Prostate gland (tissue), 2 donors: ENCODE data around the gene OTUD6A. TPM values are rescaled to one million over a fixed set of nuclear protein-coding genes. Genes with fewer than 3 reads are reported as not detected.

ENCODE experiments used
- DNase-seq: peaks from one replicate; pipeline ENCODE4 v3.0.0-alpha.2; 2019; ENCODE audit warnings: low spot score
- H3K27ac ChIP-seq, 2 donors: fragments of 200-600 bp; sonication (generic); 2 replicates each; pipeline ENCODE4 v1.5.1; 2017 to 2019
- H3K27me3 ChIP-seq: fragments of 200-600 bp; sonication (generic); replicated peaks from 2 replicates; pipeline ENCODE4 v1.5.1; 2019; ENCODE audit not compliant: insufficient read depth
- H3K36me3 ChIP-seq, 2 donors: fragments of 200-600 bp; sonication (generic); 1 replicate in 1 of 2; 2 replicates in 1 of 2; pipeline versions ENCODE4 v1.5.1 to v1.8.1; 2017 to 2019
- H3K4me1 ChIP-seq: fragments of 200-600 bp; sonication (generic); replicated peaks from 2 replicates; pipeline ENCODE4 v1.5.1; 2019
- H3K4me3 ChIP-seq, 2 donors: fragments of 200-600 bp; sonication (generic); 2 replicates each; pipeline ENCODE4 v1.5.1; 2017 to 2019
- H3K9me3 ChIP-seq: fragments of 200-600 bp; sonication (generic); 2 replicates; pipeline ENCODE4 v1.5.1; 2017
- POLR2A ChIP-seq: fragments of 450-650 bp; IDR thresholded peaks from one replicate; pipeline ENCODE4 v1.6.1; 2016; ENCODE audit warnings: antibody characterized with exemption, mild to moderate bottlenecking
- POLR2AphosphoS5 ChIP-seq: sonication (generic); formaldehyde crosslinking; IDR thresholded peaks from one replicate; pipeline ENCODE4 v1.6.1; 2017; ENCODE audit warnings: antibody characterized with exemption
- WGBS: methylation state at CpG from one replicate; pipeline ENCODE4 v1.1.5; 2018; 5-methylcytosine and 5-hydroxymethylcytosine counted together
- intact Hi-C: fragments of 100-400 bp; cut with DNase I; formaldehyde crosslinking; loops from one replicate; pipeline ENCODE4 v1.14.2; 2022
- total RNA-seq, 2 donors: library from RNA; depleted of rRNA; stranded (reverse); fragments of >200 nt; gene quantifications; one replicate each; pipeline ENCODE4 v1.1.0, GENCODE V29; 2016
- TF ChIP-seq, protein P1 (sequence below), 4 experiments: fragments of 200-600 bp in 2 of 4; fragments of 450-650 bp in 2 of 4; sonication (generic) in 2 of 4; IDR thresholded peaks; 1 replicate in 3 of 4; 2 replicates in 1 of 4; pipeline ENCODE4 v1.5.1; 2016 to 2019; ENCODE audit warnings: antibody characterized with exemption in 4 of 4, mild to moderate bottlenecking in 2 of 4, moderate library complexity in 2 of 4

Gene OTUD6A
- total RNA-seq, 2 donors from 2014 or later: 1.1 TPM; not detected in 1

DNA sequence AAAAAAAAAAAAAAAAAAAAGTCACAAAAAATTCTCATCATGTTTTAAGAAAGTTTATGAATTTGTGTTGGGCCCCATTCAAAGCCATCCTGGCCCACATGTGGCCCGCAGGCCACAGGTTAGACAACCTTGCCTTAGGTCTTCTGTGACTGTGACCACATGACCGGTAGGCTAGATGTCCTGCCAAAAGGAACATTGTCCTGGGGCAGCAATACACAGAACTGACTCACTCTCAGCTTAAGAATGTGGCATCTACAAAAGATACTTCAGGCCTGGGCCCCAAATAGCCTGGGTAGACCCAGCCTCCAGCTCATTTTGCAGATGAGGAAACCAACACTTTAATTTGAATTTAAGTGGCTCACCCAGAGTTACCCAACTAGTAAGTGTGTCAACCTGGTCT lies 22.5 kb upstream of the OTUD6A start:
- Histone ChIP-seq H3K27ac (no peak overlapping the region), H3K4me3 (no peak overlapping the region), H3K4me1 (no peaks in the 10 kb centered on the region), H3K9me3 (no peaks in the 10 kb centered on the region), H3K36me3 (no peaks in the 10 kb centered on the region), H3K27me3 (no peaks in the 10 kb centered on the region)
- intact Hi-C loops: no loop called here
- 90% methylated on average over 2 of the region's 2 CpGs for WGBS
- TF ChIP-seq, protein P1, sequence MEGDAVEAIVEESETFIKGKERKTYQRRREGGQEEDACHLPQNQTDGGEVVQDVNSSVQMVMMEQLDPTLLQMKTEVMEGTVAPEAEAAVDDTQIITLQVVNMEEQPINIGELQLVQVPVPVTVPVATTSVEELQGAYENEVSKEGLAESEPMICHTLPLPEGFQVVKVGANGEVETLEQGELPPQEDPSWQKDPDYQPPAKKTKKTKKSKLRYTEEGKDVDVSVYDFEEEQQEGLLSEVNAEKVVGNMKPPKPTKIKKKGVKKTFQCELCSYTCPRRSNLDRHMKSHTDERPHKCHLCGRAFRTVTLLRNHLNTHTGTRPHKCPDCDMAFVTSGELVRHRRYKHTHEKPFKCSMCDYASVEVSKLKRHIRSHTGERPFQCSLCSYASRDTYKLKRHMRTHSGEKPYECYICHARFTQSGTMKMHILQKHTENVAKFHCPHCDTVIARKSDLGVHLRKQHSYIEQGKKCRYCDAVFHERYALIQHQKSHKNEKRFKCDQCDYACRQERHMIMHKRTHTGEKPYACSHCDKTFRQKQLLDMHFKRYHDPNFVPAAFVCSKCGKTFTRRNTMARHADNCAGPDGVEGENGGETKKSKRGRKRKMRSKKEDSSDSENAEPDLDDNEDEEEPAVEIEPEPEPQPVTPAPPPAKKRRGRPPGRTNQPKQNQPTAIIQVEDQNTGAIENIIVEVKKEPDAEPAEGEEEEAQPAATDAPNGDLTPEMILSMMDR (IDR thresholded peaks at IDR 0.05): no peak
- TF ChIP-seq POLR2AphosphoS5 (no peak), POLR2A (no peak)
- DNase-seq: no peak

DNA sequence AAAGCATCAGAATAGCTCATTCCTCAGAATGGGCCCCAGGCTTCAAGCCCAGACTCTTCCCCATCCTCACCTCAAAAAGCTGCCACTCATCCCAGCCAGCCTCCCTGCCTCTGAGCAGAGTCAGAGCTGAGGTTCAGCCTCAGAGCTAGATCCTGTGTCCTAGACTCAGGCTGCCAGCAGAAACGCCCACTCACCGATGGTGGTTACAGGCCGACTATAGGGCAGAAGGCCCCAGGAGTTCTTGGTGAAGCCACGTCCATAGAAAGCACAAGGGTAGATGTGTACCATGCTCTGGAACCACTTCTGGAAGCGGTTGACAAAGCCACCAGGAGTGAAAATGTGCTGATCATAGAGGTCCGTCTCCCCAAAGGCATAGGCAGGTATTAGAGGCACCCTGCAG lies 20.3 kb upstream of the OTUD6A start:
- intact Hi-C loops: no loop called here
- Histone ChIP-seq H3K4me1 (no peaks in the 10 kb centered on the region), H3K27me3 (no peaks in the 10 kb centered on the region), H3K27ac (no peak overlapping the region), H3K4me3 (no peak overlapping the region), H3K36me3 (no peaks in the 10 kb centered on the region), H3K9me3 (no peaks in the 10 kb centered on the region)
- WGBS: 90% methylated on average over 6 of the region's 6 CpGs
- DNase-seq: no peak
- TF ChIP-seq, protein P1 (IDR thresholded peaks at IDR 0.05): no peak
- TF ChIP-seq POLR2AphosphoS5: no peak
- TF ChIP-seq POLR2A: no peak

DNA sequence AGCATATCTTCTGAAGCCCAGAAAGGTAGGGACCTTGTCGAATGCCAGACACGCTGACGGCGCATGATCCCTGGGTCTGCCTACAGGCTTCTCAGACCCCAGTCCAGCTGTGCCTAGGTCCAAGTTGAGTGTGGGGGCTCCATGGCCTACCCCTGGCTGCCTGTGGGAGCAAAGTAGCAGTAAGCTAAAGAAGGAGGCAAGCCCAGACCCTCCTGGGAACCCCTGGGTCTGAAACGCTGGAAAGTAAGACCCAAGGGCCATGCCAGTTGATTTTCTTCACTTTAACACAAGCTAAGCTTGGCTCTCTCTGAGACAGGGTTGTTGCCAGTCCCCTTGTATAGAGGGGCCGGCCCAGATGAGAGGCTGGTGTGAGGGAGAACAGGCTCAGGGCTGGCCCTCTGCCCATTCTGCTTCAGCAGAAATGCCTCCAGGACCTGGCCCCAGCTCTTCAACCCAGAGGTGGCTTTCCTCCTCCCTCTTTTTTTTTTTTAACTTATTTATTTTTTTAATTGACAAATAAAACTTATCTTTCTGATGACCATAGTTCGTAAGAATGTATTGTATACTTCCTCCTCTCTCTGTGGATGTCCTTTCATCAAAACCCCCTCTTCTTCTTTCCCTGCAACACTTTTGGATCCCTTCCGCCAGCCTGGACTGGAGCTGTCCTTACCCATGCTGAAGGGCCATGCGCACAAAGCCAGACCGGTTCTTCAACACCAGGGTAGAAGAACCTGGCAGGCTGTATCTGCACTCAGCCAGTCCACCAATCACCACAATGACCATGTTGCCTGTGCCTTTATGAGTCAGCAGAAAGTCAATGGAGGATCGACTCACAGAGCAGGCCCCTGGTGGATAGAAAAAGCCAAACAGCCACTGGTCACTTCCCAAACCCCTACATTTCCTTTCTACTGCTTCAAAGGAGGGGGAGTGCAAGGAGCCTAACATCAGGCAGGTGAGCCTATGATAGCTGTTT lies 19.6 kb upstream of the OTUD6A start:
- H3K36me3 ChIP-seq: no peaks in the 10 kb centered on the region
- no peak overlapping the region for H3K4me3 ChIP-seq
- no peaks in the 10 kb centered on the region for H3K4me1 ChIP-seq
- TF ChIP-seq POLR2A: no peak
- TF ChIP-seq, protein P1 (IDR thresholded peaks at IDR 0.05): no peak
- no peak for TF ChIP-seq POLR2AphosphoS5
- H3K27ac ChIP-seq: no peak overlapping the region
- 80% methylated on average over 9 of the region's 11 CpGs for WGBS
- intact Hi-C loops: no loop called here
- H3K27me3 ChIP-seq: no peaks in the 10 kb centered on the region
- no peaks in the 10 kb centered on the region for H3K9me3 ChIP-seq
- DNase-seq: peak; percentile 27

DNA sequence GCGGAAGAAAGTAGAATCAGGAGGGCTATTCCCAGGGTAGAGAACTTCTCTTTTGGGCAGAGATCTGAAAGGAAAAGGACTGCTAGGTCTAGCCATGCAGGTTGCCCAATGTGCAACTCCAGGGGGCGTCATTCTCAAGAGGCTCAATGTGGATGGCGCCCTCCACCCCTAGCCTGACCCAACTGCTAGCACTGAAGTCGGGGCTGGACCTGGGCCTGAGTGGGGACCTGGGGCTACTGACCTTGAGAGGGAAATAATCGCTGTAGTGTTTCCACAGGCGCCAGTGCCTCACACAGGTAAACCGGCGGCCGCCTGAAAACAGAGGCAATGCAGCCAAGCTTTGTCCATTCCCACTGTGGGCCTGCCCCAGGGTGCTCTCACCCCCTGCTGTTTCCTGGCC lies 18.6 kb upstream of the OTUD6A start:
- Histone ChIP-seq H3K36me3 (no peaks in the 10 kb centered on the region), H3K4me1 (no peaks in the 10 kb centered on the region), H3K4me3 (no peak overlapping the region), H3K27ac (no peak overlapping the region), H3K9me3 (no peaks in the 10 kb centered on the region), H3K27me3 (no peaks in the 10 kb centered on the region)
- DNase-seq: no peak
- intact Hi-C loops: no loop called here
- TF ChIP-seq POLR2A (no peak), POLR2AphosphoS5 (no peak)
- TF ChIP-seq, protein P1 (IDR thresholded peaks at IDR 0.05): no peak
- 100% methylated on average over 6 of the region's 9 CpGs for WGBS
